NCI-H774 (cell line): Measurements from ENCODE around the gene DAG1.
"Not testable (repeated sequence)": the region's sequence is repeated elsewhere in the genome, so short reads cannot be mapped to it uniquely, and the experiment has no call there.

Experiments used
- DNase-seq: peaks from one replicate; lab custom pipeline; 2025; lab: John Stamatoyannopoulos, UW

The DAG1 gene

DNA sequence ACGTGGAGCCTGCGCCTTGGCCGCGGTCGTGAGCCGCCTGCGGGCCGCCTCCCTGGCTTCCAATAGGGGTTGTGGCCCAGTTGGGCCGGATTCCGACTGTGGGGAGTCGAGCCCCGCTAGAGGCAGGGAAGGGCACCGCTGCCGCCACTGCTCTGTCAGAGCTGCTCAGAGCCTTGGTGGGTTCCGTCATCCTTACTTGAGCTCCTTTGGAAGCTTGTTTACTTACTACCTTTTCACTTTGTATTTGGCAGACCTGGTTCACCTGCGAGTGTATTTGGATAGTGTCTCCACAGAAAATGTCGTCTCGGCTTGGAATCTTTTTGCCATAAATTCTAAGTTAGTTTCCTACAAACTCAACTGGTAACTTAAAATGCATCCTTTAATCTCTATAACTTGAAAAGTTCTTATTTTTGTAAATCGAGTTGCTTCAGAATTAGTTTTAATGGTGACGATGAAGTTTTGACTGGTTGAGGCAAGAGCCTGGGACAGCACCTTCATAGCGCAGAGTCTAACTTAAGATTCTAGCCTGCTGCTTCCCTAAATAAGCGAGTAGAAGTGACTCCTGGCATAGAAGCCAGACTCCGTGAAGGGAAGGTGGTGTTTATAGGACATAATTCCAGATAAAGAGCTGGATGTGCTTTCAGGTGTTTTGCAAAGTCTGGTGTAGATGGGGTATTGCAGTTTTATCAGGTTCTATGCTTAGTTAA is 800 bp downstream of the DAG1 start:
- DNase-seq, result no peak

DNA sequence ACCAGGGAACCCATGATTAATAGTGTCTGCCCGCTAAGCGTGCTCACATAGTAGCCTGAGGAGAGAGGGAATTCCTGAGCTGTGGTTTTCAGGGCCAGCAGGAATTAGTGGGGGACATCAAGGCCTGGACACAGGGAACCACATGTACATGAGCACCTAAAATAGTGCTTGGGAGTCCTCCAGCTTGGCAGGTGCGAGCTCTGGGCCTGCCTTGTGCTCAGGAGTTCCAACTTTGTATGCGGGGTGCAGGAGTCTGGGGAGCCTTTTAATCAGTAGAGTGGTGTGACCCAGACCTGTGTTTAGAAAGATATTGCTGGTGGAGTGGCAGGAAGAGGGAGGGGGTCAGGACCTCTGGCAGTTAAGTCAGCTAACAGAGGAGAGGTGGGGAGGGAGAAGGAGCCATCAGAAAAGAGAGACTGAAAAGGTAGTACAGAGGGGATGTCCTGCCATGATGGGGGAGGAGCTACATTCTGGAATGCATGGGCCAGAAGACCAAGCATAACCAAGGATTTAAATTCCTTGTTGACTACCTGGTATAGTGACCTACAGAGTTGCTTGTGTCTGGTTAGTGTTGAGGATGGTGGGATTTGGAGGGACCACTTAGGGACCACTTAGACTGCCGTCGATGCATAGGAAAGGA is 1.9 kb downstream of the DAG1 start:
- DNase-seq, result no peak

DNA sequence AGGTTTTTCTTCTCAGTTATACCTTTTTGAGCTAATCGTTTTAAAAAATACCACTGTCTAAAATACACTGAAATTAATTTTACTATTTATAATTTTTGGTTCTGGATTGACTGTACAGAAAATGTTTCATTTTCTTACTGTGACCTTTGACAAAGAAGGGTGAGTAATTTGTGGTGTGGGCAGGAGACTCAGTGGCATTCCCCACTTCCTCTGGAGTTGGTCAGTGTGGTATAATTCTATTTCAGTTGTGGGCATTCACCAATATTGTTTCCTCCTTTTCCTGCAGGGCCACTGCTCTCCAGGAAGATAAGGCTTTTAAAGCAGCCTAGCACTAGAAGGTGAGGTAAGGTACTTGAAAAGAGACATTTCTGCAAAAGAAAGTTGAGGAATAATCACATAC is 6.5 kb downstream of the DAG1 start:
- DNase-seq, result no peak

DNA sequence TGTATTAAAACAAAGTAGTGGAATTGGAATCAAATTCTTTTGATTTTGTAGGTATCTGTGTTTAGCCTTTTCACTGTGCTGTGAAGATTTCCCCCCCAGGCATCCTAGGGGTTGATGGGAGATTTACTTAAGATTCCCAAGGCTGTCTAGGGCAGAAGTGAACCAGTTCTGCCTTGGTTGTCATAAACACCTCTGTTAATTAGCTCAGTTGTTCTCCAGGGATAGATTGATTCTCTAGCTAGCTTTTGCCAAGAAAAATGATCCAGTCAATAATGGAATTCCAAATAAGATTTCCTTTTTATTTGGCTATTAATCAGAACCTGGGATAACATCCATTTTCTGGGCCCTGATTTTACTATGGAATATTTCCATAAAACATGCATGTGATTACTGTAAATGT is 12.7 kb downstream of the DAG1 start:
- no peak for DNase-seq

DNA sequence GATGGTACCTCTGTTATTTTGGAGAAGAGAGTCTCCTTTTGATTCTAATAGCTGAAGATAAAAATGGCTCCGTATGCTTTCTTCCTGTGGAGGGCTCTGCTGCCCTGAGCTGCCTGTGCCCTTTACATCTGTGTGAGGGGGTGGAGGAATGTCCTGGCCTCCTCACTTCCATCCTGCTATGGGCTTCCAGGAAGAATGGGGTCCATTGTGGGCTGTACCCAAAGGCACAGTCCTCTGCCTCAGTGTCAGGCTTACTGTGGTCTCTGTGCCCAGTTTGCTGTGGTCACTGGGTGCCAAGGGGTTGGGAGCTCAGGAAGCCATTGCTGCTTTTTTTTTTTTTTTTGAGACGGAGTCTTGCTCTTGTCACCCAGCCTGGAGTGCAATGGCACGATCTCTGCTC is 14.4 kb downstream of the DAG1 start:
- no peak for DNase-seq

DNA sequence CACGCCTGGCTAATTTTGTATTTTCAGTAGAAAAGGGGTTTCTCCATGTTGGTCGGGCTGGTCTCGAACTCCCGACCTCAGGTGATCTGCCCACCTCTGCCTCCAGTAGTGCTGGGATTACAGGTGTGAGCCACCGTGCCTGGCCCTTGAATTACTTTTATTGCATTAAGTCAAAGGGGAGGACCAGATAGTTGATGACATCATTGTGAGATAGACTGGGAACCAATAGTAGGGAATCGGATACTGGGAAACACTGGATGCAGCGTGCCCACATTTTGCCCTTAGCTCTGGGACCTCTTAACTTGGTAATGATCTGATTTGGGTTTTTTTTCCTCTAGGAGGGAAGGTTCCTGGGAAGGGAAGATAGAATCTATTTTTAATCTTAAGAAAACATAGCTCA is 19.2 kb downstream of the DAG1 start:
- no peak for DNase-seq

DNA sequence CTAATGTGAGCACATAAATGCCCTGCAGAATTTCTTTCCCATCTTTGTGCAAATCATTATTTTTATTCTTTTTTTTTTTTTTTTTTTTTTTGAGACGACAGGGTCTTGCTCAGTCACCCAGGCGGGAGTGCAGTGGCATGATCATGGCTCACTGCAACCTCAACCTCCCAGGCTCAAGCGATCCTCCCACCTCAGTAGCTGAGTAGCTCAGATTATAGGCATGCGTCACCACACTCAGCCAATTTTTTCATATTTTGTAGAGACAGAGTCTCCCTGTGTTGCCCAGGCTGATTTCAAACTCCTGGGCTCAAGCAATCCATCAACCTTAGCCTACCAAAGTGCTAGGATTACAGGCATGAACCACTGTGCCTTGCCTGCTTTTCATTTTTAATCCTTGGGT is 22.9 kb downstream of the DAG1 start:
- no peak for DNase-seq

DNA sequence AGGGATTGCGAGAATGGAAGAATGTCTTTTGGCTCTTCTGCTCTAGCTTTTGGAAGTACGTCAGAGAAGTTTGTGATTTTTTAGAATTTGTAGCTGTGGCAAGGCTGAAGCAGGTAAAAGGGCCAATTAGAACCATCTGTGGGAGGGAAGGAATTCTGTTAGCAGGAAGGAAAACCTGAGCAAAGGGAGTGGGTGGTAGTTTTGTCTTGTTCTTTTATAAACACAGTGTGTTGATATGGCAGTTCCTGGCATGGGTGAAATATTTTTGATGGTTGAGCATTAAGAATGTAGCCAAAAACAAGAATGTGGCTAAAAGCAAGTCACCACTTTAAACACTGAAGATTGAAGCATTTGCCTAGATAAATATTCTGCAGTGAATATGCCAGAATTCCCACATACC is 23.8 kb downstream of the DAG1 start:
- no peak for DNase-seq

DNA sequence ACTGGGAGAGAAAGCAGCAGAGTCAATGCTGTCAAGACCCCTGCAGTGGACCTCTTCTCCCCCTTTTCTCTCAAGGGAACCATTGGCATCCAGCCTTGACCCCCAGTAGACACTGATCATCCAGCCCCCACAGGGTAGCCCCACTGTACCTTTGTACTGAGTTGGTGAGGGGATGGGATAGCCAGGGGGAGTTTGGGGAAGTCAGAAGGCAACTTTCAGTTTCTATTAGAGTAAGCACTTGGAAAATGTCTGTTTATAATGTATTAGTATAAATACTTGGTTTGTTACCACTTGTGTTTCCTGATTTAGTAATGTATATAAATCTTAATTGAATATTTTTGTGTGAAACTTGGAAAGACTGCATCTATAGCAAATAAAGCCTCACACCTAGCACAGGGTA is 25.0 kb downstream of the DAG1 start:
- no peak for DNase-seq

DNA sequence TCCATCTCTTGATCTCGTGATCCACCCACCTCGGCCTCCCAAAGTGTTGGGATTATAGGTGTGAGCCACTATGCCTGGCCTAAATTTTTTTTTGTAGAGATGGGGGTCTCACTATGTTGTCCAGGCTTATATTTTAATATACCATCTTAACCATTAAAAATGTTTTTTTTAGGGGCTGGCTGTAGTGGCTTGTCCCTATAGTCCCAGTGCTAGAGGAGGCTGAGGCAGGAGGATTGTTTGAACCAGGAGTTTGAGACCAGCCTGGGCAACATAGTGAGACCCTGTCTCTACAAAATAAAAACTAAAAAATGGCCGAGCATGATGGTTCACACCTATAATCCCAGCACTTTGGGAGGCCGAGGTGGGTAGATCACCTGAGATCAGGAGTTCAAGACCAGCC is 26.8 kb downstream of the DAG1 start:
- not testable (repeated sequence) for DNase-seq

DNA sequence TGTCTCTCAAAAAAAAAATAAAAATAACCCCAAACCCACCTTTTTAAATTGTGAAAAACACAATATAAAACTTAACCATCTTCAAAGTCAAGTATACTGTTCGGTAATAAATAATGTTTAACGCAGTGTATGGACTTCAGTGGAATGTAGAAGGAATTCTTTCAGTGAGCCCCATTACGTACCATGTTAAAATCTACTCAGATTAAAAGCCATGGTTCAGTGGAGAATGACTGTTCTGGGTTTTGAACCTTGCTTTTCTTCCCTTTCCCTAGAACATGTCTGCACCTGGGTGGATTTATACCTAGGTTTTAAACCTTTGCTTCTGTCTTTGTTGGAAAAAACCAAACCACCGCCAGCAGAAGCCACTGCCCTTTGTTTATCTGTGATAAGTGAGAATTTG is 27.5 kb downstream of the DAG1 start:
- DNase-seq, result no peak

DNA sequence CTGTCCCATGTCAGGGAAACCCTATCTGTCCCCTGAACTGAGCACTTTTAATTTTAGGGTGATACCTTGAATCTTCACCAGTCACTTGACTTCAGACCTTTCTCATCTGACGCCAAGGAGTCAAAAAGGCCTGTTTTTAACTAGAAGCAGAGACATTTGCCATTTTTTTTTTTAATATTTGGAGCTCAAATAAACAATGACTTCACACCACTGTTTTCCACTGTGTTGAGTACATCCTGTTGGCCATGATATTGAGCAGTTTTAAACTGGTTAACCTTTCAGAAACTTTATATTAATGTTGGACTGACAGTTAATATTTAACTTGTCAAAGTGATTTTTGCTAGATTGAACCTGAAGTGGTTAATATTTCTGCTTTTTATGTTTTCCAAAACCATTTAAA is 28.2 kb downstream of the DAG1 start:
- no peak for DNase-seq

DNA sequence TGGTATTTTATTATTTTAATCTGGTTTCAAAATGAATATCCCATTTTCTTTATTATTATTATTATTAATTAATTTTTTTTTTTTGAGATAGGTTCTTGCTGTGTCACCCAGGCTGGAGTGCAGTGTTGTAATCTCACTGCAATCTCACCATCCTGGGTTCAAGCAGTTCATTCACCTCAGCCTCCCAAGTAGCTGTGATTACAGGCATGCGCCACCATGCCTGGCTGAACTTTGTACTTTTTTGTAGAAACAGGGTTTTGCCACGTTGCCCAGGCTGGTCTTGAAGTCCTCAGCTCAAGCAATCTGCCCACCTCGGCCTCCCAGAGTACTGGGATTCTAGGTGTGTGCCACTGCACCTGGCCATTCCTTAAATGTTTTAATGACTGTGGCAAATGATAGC is 28.6 kb downstream of the DAG1 start:
- no peak for DNase-seq

DNA sequence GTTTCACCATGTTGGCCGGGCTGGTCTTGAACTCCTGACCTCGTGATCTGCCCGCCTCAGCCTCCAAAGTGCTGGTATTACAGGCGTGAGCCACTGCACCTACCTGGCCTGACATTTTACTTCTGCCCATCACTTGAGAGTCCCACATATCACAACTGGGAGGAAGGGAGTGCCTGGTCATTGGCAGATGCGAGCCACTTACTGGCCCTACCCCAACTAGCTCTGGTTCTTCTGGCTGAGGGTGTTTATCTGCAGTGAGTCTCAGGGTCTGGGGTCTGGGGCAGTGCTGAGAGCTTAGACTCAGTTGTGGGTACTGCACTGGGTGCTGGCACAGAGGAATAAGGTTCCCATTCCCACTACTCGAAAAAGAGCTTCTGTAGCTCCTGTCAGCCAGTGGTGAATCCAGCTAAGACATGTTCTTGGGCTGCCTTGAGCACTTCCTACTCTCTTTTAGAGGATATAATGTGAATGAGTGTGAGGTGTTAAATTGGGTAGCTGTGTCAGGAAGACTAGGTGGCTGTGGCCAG is 30.2 kb downstream of the DAG1 start:
- no peak for DNase-seq

DNA sequence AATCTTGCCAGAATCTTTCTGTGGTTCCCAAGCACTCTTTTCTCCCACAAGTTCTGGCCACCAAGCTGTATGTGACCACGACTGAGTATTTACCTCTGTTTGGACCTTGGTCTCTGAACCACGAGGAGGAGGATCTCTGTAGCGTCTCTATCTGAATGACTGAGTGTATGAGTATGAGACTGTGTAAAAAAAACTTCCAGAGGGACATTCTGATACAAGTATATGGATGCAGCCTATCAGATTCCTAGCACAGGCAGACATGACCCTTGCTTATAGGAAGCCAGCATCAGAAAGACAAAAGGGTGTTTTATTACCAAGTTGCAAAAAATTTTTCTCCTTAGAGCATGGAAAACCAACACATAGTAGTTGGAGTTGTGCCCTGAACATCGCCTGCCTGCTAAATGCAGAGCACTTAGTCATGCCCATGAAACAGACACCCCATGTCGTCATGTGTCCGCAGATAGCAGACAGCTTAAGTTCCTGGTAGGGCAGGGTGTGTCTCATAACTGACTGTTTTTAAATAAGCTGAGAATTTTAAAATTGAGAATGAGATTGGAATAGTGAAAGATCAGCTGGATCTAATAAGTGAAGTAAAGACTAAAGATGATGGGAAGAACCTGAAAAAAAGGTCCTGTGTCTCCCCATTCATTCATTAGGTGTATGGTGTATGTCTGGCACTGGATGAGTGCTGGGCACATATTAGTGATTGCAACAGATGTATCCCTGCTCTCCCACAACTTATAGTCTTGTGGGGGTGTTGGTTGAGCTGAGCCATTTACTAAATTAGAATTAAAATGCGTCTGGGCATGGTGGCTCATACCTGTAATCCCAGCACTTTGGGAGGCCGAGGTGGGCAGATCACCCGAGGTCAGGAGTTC is 30.9 kb downstream of the DAG1 start:
- no peak for DNase-seq

DNA sequence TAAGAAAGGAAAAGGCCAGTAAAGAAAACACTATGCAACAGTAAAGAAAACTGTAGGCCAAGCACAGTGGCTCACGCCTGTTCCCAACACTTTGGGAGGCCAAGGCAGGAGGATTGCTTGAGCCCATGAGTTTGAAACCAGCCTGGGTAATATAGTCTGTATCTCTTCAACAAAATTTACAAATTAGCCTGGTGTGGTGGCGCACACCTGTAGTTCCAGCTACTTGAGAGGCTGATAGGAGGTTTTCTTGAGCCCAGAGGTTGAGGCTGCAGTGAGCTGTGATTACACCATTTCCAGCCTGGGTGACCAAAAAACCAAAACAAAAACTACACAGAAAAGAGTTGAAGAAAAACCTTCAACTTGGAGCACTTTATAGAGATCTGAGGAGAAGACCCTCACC is 31.8 kb downstream of the DAG1 start:
- DNase-seq, result no peak

DNA sequence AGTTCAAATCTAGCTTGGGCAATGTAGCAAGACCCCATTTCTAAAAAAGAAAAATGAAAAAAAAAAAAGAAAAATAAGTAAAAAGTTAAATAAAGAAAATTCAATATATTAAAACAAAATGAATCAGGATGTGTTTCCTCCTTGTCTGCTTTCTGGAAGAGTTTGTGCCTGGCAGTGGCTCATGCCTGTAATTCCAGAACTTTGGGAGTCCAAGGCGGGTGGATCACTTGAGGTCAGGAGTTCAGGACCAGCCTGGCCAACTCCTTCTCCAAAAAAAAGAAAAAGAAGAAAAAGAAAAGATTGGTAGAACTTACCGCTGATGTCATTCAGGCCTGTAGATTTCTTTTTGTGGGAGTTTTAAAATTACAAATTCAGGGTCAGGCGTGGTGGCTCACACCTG is 36.8 kb downstream of the DAG1 start:
- no peak for DNase-seq

DNA sequence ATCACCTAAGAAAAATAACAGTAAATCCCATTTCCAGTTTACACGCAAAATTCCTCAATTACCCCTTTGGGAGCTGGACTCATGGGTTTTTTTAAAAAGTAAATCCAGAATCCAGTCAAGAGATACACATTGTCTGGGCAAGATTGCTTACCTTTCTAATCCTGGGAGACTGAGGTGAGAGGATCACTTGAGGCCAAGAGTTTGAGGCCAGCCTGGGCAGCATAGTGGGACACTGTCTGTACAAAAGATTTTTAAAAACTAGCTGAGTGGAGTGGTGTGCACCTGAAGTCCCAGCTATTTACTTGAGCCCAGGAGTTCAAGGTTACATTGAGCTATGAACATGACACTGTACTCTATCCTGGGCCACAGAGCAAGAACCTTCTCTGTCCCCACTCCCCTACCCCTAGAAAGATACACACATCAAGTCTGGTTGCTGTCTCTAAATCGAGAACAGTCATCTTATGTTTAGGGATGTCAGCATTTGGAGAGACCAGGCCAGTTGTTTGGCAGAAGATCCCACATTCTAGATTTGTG is 39.0 kb downstream of the DAG1 start:
- no peak for DNase-seq

DNA sequence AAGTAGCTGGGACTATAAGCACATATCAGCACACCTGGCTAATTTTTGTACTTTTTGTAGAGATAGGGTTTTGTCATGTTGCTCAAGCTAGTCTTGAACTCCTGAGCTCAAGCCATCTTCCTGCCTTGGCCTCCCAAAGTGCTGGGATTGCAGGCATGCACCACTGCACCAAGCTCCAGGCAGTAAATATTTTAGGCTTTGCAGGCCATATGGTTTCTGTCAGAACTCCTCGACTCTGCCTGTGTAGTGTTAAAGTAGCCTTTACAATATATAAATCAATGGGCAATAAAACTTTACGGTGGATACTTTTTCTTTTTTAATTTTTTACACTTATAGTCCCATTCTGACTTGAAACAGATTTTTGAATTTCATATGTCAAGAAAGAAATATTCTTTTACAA is 41.6 kb downstream of the DAG1 start:
- no peak for DNase-seq

DNA sequence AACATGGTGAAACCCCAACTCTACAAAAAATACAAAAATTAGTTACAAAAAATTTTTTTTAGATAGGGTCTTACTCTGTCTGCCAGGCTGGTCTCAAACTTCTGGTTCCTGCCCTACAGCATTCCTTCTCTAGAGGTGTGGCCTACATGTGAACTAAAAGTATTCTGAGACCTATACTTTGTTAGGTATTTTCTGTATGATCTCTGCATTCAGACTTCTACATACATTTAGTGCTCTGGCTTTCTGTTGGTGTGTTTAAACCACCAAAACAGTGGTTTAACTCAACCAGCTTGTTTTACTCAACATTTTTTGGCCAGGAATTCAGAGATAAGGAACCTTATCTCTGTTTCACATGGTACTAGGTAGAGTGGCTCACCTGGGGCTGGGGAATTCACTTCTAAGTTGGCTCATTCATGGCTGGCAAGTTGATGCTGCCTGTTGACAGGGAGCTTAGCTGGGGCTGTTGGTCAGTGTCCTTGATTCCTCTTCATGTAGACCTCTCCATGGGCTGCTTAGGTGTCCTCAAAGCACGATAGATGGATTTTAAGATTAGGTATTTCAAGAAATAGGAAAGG is 42.8 kb downstream of the DAG1 start:
- DNase-seq, result no peak

DNA sequence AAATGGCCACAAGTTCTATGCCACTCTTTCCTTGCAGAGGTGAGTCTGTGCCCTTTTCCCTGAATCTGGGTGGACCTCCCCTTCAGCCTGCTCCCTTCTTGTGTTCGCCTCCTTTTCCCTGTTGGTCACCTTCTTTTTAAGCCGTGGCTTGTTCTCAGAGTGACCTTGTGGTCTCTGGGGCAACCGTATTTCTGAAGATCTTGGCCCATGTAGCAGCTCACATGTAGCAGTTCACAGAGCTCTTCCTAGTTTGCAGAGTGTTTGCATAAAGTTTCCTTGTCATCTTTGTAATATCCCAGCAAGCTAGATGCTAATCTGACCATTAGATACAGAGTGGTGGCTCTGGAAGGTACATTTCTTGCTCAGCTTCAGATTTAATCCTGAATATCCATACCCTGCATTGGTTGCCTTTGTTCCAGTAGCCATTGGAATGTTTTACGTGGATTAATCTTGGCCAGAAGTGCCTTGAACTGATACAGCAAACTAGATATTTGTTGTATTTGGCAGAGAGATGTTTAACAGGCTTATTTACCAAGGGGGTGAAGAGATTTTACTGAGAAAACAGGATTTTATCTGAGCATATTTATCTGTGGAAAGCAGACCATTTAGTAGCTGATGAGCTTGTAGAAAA is 43.5 kb downstream of the DAG1 start:
- no peak for DNase-seq

DNA sequence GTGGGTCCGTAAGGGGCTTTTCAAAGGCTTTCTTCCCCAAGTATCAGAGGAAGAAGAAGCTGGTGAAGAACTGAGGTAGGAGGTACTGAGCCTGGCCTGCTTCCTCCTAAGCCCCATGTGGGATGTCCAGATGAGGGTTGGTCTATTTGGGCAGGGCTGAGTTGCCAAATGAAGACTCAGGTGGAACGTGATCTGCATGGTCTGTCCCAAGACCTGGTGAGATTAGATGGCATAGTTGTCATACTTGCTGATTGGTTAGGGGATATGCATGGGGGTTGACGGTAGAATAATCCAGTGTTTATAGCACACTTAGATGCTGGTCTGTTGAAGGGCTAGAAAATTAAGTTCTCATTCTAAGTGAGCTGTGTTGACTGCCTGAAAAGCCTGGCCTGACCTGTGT is 47.9 kb downstream of the DAG1 start:
- no peak for DNase-seq
